Brain microvascular endothelial cell (primary cell): ENCODE data around the gene ANKRD40.

Experiments
- DNase-seq: peaks from one replicate; pipeline ENCODE4 v3.0.0-alpha.2; 2020
- H3K27ac ChIP-seq: fragments of 250-450 bp; sonication (Bioruptor Pico); 2 replicates; pipeline ENCODE4 v1.5.1; 2020; ENCODE audit warnings: mild to moderate bottlenecking, moderate library complexity
- H3K27me3 ChIP-seq: fragments of 250-450 bp; sonication (Bioruptor Pico); replicated peaks from 2 replicates; pipeline ENCODE4 v1.5.1; 2020; ENCODE audit warnings: mild to moderate bottlenecking
- H3K36me3 ChIP-seq: fragments of 250-450 bp; sonication (Bioruptor Pico); replicated peaks from 2 replicates; pipeline ENCODE4 v1.5.1; 2020; ENCODE audit warnings: mild to moderate bottlenecking
- H3K4me3 ChIP-seq: 2 replicates; pipeline ENCODE4 v1.5.1; 2011; ENCODE audit warnings: low read depth, mild to moderate bottlenecking, control low read depth, low read length, moderate library complexity
- in situ Hi-C: cut with HindIII; loops from 2 replicates; pipeline ENCODE4 v1.10.0; 2017; ENCODE audit warnings: low sequenced_read_pairs, low pct_ligation_motif_present
- TF ChIP-seq, protein P1 (sequence below): IDR thresholded peaks from 2 replicates; pipeline ENCODE4 v1.5.1; 2011; ENCODE audit warnings: low read depth, mild to moderate bottlenecking, moderate library complexity, low read length, control low read depth, inconsistent platforms; ENCODE audit errors: missing control alignments

The ANKRD40 gene

DNA sequence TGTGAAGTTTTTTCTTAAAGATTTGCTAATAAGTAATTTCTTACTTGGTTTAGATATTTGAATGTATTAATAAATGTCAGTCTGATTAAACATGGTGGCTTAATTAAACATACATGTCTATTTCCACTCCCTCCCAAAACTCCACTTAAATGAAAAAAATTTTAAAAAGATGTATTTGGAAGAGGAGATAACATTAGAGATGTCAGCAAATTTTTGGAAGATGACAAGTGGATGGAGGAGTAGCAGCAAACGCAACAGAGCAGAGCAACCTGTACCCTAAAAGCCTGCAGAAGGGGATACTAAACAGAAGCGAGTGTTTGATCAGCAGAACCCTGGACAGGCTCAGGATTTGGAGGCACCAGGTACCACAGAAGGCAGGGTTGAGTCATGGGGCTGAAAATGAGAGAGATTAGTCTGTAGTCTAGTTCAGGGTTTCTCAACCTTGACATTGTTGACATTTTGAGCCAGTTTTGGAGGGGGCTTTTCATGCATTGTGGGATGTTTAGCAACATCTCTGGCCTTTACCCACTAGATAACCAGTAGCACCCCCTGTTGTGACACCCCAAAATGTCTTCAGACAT lies 29.5 kb upstream of the ANKRD40 start:
- TF ChIP-seq, protein P1, sequence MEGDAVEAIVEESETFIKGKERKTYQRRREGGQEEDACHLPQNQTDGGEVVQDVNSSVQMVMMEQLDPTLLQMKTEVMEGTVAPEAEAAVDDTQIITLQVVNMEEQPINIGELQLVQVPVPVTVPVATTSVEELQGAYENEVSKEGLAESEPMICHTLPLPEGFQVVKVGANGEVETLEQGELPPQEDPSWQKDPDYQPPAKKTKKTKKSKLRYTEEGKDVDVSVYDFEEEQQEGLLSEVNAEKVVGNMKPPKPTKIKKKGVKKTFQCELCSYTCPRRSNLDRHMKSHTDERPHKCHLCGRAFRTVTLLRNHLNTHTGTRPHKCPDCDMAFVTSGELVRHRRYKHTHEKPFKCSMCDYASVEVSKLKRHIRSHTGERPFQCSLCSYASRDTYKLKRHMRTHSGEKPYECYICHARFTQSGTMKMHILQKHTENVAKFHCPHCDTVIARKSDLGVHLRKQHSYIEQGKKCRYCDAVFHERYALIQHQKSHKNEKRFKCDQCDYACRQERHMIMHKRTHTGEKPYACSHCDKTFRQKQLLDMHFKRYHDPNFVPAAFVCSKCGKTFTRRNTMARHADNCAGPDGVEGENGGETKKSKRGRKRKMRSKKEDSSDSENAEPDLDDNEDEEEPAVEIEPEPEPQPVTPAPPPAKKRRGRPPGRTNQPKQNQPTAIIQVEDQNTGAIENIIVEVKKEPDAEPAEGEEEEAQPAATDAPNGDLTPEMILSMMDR: no peak
- no peak for DNase-seq
- peaks cover 29% of the 10 kb centered on the region for H3K36me3 ChIP-seq
- no peaks in the 10 kb centered on the region for H3K27me3 ChIP-seq
- H3K4me3 ChIP-seq: no peak overlapping the region
- in situ Hi-C loops: no loop called here
- no peak overlapping the region for H3K27ac ChIP-seq

DNA sequence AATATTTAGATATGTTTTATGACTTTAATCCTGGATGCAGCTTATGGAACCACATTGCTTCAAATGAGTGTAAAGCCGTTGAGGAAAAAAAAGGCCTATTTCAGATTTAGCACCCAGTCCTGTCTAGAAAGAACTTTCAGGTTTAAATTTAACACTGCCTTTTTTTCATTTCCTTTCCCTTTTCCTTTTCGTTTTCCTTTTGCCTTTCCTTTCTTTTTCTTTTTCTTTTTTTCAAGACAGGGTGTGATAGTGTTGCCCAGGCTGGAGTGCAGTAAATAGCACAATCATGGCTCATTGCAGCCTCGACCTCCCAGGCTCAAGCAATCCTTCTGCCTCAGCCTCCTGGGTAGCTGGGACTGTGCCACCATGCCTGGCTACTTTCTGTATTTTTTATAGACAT lies 27.6 kb upstream of the ANKRD40 start:
- DNase-seq: no peak
- H3K36me3 ChIP-seq: peaks cover 10% of the 10 kb centered on the region
- H3K27me3 ChIP-seq: no peaks in the 10 kb centered on the region
- no peak overlapping the region for H3K4me3 ChIP-seq
- TF ChIP-seq, protein P1: no peak
- no peak overlapping the region for H3K27ac ChIP-seq
- in situ Hi-C loops: no loop called here

DNA sequence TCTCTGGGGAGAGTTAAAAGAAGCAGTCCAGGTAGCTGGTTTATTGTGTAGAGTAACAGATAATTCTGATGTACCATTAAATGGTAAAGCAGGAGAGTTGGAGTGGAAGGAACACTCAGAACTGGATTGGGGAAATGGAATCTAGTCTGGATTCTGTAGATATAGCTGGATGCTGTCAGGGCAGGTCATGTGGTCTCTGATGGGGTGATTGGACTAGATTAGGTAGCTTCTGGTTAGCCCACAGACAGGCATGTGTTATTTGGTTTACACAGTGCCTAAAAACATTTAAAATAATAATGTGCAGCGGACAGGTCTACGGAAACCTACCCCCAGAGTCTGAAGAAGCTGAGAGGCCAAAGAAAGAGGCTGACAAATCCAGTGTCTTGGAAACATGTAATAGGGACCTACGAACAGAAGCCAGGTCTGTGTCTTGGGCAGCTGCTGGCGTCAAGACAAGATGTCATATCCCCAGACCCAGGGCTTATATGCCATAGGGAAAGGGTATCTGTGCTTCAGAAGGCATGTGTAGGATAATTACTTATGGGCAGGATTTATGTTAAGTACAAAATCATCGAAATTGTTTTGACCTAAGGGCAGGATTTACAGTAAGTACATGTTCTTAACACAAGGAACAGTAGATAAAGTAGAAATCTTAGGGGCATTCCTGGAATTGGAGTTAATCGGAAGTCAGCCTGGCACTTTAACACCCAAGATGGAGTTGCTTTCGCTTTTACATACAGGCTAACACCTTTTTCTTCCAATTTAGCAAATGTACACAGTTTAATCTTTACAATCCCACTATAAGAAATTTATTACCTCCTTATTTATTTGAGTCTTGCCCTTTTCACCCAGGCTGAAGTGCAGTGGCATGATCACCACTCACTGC lies 24.1 kb upstream of the ANKRD40 start:
- Histone ChIP-seq H3K4me3 (no peak overlapping the region), H3K27ac (no peak overlapping the region), H3K36me3 (no peaks in the 10 kb centered on the region), H3K27me3 (no peaks in the 10 kb centered on the region)
- no peak for DNase-seq
- TF ChIP-seq, protein P1: no peak
- in situ Hi-C loops: no loop called here

DNA sequence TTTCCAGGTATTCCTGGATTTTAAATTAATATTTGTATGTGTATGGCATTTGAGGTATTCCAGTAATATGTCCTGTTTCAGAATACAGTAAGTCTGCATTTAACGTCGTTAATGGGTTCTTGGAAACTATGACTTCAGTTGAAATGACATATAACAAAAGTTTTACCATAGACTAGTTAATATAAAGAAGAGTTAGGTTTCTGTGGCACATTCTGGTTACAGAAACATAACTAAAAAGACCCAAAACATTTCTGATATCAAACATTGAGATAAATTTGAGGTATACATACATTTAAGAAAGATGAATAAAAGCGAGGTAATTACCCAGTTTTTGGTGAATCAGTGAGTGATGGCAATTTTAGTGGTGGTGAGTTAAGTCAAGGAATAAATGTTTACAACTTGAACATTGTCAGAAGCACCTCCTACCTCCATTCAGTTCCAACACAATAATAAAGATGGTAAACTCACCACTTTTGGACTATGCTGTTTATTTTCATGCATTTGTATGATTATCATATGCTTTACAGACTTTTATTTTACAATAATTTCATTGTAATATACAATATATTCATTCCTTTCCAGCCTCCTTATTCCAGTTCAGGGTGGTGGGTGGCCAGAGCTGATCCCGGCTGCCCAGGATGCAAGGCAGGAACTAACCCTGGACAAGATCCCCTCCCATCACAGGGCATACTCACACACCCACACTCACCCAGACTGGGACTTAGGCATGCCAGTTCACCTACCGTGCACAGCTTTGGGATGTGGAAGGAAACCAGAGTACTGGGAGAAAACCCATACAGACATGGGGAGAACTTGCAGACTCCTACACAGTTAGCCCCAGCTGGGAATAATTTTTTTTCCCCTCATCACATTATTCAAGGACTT lies 21.4 kb upstream of the ANKRD40 start:
- no peak for DNase-seq
- Histone ChIP-seq H3K27ac (no peak overlapping the region), H3K36me3 (no peaks in the 10 kb centered on the region), H3K27me3 (no peaks in the 10 kb centered on the region), H3K4me3 (no peak overlapping the region)
- in situ Hi-C loops: no loop called here
- TF ChIP-seq, protein P1: no peak

DNA sequence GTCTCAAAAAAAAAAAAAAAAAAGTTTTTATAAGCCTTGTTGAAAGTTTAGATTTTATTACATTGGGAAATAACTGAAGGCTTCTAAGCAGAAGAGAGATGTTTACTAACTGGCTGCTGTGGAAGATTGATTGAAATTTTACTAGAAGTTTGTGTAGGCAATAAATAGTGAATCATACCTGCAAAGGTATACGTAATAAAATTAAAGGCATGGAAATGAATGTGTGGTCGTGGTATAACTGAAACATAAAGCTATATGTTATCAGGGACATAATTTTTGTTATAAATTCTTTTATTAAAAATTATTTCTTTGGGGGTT lies 20.4 kb upstream of the ANKRD40 start:
- Histone ChIP-seq H3K36me3 (no peaks in the 10 kb centered on the region), H3K27me3 (no peaks in the 10 kb centered on the region), H3K27ac (no peak overlapping the region), H3K4me3 (no peak overlapping the region)
- no peak for DNase-seq
- TF ChIP-seq, protein P1: no peak
- in situ Hi-C loops: no loop called here
